Heart left ventricle (tissue), 16 donors: ENCODE data around the gene TENT5A. TPM values are rescaled to one million over a fixed set of nuclear protein-coding genes. Genes with fewer than 3 reads are reported as not detected.

ENCODE experiments used
- ATAC-seq, 4 donors: fragments of 200-7000 bp; cut with Tn5 transposase; one replicate each; pipeline ENCODE4 v1.9.1; 2020 to 2022; ENCODE audit warnings: moderate library complexity in 4 of 4, mild to moderate bottlenecking in 3 of 4, moderate number of reproducible peaks in 1 of 4
- DNase-seq, 5 donors: peaks; one replicate each; pipeline ENCODE4 v3.0.0-alpha.2; 2020
- H3K27ac ChIP-seq, 12 donors: fragments of 200-600 bp; sonication (generic) in 4 of 12; one replicate each; pipeline versions ENCODE4 v1.5.0 to v1.8.0; 2016 to 2022; ENCODE audit warnings: mild to moderate bottlenecking in 2 of 12
- H3K27me3 ChIP-seq, 9 donors: fragments of 200-600 bp; sonication (generic) in 2 of 9; one replicate each; pipeline versions ENCODE4 v1.5.1 to v1.8.0; 2016 to 2022; ENCODE audit warnings: mild to moderate bottlenecking in 3 of 9
- H3K36me3 ChIP-seq, 9 donors: fragments of 200-600 bp; sonication (generic) in 2 of 9; one replicate each; pipeline versions ENCODE4 v1.5.0 to v1.8.0; 2018 to 2022; ENCODE audit warnings: mild to moderate bottlenecking in 2 of 9
- H3K4me1 ChIP-seq, 12 donors: fragments of 200-600 bp; sonication (generic) in 4 of 12; one replicate each; pipeline versions ENCODE4 v1.5.0 to v1.8.0; 2016 to 2022; ENCODE audit warnings: mild to moderate bottlenecking in 3 of 12
- H3K4me3 ChIP-seq, 12 donors: fragments of 200-600 bp; sonication (generic) in 4 of 12; one replicate each; pipeline versions ENCODE4 v1.5.0 to v1.8.0; 2017 to 2022; ENCODE audit warnings: mild to moderate bottlenecking in 9 of 12, moderate library complexity in 4 of 12
- H3K9me3 ChIP-seq, 12 donors: fragments of 200-600 bp; sonication (generic) in 4 of 12; one replicate each; pipeline versions ENCODE4 v1.5.0 to v1.8.0; 2016 to 2022; ENCODE audit warnings: mild to moderate bottlenecking in 1 of 12
- CTCF ChIP-seq, 12 donors: fragments of 200-600 bp; sonication (generic) in 4 of 12; IDR thresholded peaks; one replicate each; pipeline versions ENCODE4 v1.5.0 to v1.8.0; 2018 to 2022; ENCODE audit warnings: antibody characterized with exemption in 12 of 12, mild to moderate bottlenecking in 5 of 12
- POLR2A ChIP-seq, 2 donors: fragments of 450-650 bp; IDR thresholded peaks; one replicate each; pipeline ENCODE4 v1.6.1; 2017; ENCODE audit warnings: antibody characterized with exemption in 2 of 2, mild to moderate bottlenecking in 2 of 2, moderate library complexity in 2 of 2
- WGBS, 4 donors: extraction: QIAGEN DNeasy Blood & Tissue Kit in 2 of 4; methylation state at CpG; one replicate each; pipeline versions ENCODE4 v1.1.5 to v1.1.7; 2013 to 2018; 5-methylcytosine and 5-hydroxymethylcytosine counted together
- intact Hi-C, 10 donors: fragments of 100-400 bp; cut with DNase I; formaldehyde crosslinking; loops; one replicate each; pipeline versions ENCODE4 v1.11.1 to v1.14.2; 2022
- polyA plus RNA-seq, 2 donors: library from polyadenylated mRNA; stranded (reverse); fragments of 200-250 nt; gene quantifications; one replicate each; pipeline ENCODE4 v1.2.3, GENCODE V29; 2013
- total RNA-seq, 9 donors: library from RNA; depleted of rRNA in 2 of 9; stranded (reverse); fragments of >200 nt in 2 of 9; fragmentation: NEBNext Ultra II Directional in 3 of 9; extraction: Animal tissue kit (Norgen Biotek cat#: 25700) in 3 of 9; gene quantifications; one replicate each; pipeline versions ENCODE4 v1.1.0 to v1.2.4, GENCODE V29; 2016 to 2023
- donor health status: ischemic (EF 13 %, LVEDD 7.1; RV severe dilation, severe dysfunction).
- donor health status: healthy with polysubstance abuse.
- donor health status: DM: no; HTN: yes; CAD: no.
- donor health status: DM: no; HTN: no; CAD: no.
- donor health status: ischemic (EF 25% LVEDD 6.9; RV normal size, moderate dysfunction).
- donor health status: ischemic (EF 25% LVEDD 5.7; RV mildly dilated, moderate dysfunction).
- donor health status: healthy.
- donor health status: DM: yes; HTN: yes; CAD: no.
- donor health status: ischemic (EF 35%, LVEDD 5.7; RV mildly dilated, moderate dysfunction).
- donor health status: nonischemic (EF 11% LVEDD 7.7; RV severe dilation, severe dysfunction).
- donor health status: DM: yes; HTN: yes; CAD: no.
- donor health status: PGD.
- donor health status: ischemic (EF 29% LVEDD 5.4; RV normal size, mild dysfunction).
- donor health status: nonischemic (EF 23%, LVEDD 6.1; RV moderate dilation, normal function).

Gene TENT5A
- total and polyA plus RNA-seq, 11 donors, result 15.4 to 47.2 (median 40.2) TPM

GRCh38 chr6:81763051-81763450 lies 10.6 kb upstream of the TENT5A start:
- no peak for ATAC-seq
- Histone ChIP-seq H3K27ac (no peak overlapping the region), H3K36me3 (no peaks in the 10 kb centered on the region), H3K9me3 (no peaks in the 10 kb centered on the region), H3K4me3 (no peak overlapping the region), H3K27me3 (no peaks in the 10 kb centered on the region), H3K4me1 (peaks cover 0 to 40% (median 8%) of the 10 kb centered on the region in 12 donors)
- TF ChIP-seq CTCF (IDR thresholded peaks at IDR 0.05), result no peak
- no peak for TF ChIP-seq POLR2A (IDR thresholded peaks at IDR 0.05)
- no peak for DNase-seq
- WGBS, 4 donors, result 86 to 93% (median 92%) methylated on average over 1 of the region's 1 CpG
- intact Hi-C loops, result no loop called here

GRCh38 chr6:81762606-81763005 lies 10.1 kb upstream of the TENT5A start:
- DNase-seq (no peak), ATAC-seq (no peak)
- H3K9me3 ChIP-seq, result no peaks in the 10 kb centered on the region
- WGBS, 4 donors, result 49 to 57% (median 54%) methylated on average over 4 of the region's 4 CpGs
- H3K4me3 ChIP-seq, result no peak overlapping the region
- peaks cover 0 to 36% (median 8%) of the 10 kb centered on the region in 12 donors for H3K4me1 ChIP-seq
- no peak overlapping the region for H3K27ac ChIP-seq
- intact Hi-C loops, result no loop called here
- no peaks in the 10 kb centered on the region for H3K27me3 ChIP-seq
- no peak for TF ChIP-seq CTCF (IDR thresholded peaks at IDR 0.05)
- no peaks in the 10 kb centered on the region for H3K36me3 ChIP-seq

GRCh38 chr6:81762132-81762531 lies 9.7 kb upstream of the TENT5A start:
- ATAC-seq, result no peak

GRCh38 chr6:81761197-81761596 lies 8.7 kb upstream of the TENT5A start:
- intact Hi-C loops, result no loop called here
- Histone ChIP-seq H3K36me3 (no peaks in the 10 kb centered on the region), H3K9me3 (no peaks in the 10 kb centered on the region), H3K4me1 (peaks cover 0 to 22% (median 0%) of the 10 kb centered on the region in 12 donors), H3K4me3 (no peak overlapping the region), H3K27me3 (no peaks in the 10 kb centered on the region), H3K27ac (no peak overlapping the region)
- no peak for DNase-seq
- ATAC-seq, result no peak
- TF ChIP-seq CTCF (IDR thresholded peaks at IDR 0.05) (no peak), POLR2A (IDR thresholded peaks at IDR 0.05) (no peak)
- 79 to 91% (median 83%) methylated on average over 1 of the region's 1 CpG for WGBS, 4 donors

More at GRCh38 chr6:81762132-81762531, 9.7 kb upstream of the TENT5A start:
- no peaks in the 10 kb centered on the region for H3K9me3 ChIP-seq
- H3K4me3 ChIP-seq, result no peak overlapping the region
- TF ChIP-seq POLR2A (IDR thresholded peaks at IDR 0.05) (no peak), CTCF (IDR thresholded peaks at IDR 0.05) (no peak)
- intact Hi-C loops, result no loop called here
- no peaks in the 10 kb centered on the region for H3K36me3 ChIP-seq
- H3K27ac ChIP-seq, result no peak overlapping the region
- peaks cover 0 to 31% (median 6%) of the 10 kb centered on the region in 12 donors for H3K4me1 ChIP-seq
- DNase-seq, result no peak
- no peaks in the 10 kb centered on the region for H3K27me3 ChIP-seq
